ENCODE results near the gene XRCC4.
A peak's percentile ranks its signal among the peaks of the same experiment; 100 is the strongest.
"Not testable (repeated sequence)": the region's sequence is repeated elsewhere in the genome, so short reads cannot be mapped to it uniquely, and the experiment has no call there.

XRCC4 gene

DNA sequence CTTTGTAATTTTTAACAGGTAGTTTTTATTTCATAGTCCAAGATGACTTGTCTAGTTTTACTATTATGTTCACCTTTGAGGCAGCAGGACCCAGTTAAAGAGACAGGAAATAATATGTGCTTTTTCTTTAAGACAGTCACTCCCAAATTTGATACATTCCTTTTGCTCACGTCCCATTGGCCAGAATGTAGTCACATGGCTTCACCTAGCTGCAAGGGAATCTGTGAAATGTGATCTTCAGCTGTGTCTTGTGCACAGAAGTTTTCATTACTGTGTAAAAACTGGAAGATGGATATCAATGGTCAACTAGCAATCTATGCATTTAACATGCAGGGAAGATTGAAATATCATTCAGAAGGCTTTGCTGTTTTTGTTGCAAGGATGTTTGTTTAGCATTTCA, 41.1 kb downstream of the XRCC4 start:
- DNase-seq (ENCODE audit: low spot score) = no peak

DNA sequence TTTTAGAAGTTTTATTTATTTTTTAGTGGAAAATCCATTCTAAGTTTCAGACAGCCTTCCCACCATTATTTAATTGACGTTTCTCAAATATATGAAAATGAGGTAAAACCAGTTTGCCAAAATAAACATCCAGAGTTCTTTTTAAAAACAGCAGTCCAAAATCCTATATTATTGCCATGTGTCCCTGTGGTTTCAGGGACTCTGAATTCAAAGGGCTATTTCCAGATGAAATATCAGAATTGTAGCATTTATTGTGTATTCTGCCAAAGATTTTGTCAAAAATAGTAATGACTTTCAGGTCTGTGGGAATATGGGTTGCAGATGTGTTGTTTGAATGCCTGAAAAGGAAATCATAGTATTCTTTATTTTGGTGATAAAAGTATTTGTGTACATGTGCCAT, 41.6 kb downstream of the XRCC4 start:
- no peak for DNase-seq (ENCODE audit: low spot score)

DNA sequence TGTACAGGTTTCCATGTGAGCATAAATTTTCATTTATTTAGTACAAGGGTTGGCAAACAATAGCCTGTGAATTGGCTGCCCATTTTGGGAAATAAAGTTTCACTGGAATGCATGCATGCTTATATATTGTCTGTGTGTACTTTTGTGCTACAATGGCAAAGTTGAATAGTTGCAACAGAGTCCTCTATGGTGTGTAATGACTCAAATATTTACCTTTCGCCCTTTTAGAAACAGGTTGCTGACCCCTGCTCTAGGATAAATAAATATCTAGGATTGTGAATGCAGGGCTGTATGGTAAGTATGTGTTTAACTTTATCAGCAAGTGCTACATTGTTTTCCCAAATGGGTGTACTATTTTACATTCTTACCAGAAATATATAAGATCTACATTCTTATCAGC, 47.2 kb downstream of the XRCC4 start:
- DNase-seq (ENCODE audit: low spot score) = no peak

DNA sequence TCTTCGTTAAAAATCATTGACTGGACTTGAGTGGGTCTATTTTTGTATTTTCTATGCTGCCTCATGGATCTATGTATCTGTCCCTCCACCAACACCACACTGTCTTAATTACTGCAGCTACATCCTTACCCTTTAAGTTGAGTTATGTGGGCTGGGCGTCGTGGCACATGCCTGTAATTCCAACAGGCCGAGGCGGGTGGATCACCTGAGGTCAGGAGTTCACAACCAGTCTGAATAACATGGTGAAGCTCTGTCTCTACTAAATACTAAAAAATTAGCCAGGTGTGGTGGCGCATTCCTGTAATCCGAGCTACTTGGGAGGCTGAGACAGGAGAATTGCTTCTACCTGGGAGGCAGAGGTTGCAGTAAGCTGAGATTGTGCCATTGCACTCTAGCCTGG, 48.2 kb downstream of the XRCC4 start:
- DNase-seq (ENCODE audit: low spot score) = no peak

DNA sequence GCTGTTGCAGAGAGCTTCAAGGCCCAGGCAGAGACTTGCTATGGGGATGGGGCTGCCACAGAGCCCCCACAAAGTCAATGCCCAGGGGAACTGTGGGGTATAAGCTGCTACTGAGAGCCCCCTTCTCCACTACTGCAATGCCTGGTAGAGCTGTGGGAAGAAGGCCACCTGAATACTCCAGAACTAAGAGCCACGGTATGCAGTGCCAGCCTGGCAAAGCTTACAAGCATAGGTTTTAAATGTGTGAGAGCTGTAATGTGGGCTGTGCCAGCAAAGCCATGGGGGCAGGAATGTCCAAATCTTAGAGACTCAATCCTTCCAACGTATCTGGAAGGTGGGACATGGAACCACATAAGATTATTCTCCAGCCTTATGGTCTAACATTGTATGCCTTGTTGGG, 49.2 kb downstream of the XRCC4 start:
- DNase-seq (ENCODE audit: low spot score) = no peak

DNA sequence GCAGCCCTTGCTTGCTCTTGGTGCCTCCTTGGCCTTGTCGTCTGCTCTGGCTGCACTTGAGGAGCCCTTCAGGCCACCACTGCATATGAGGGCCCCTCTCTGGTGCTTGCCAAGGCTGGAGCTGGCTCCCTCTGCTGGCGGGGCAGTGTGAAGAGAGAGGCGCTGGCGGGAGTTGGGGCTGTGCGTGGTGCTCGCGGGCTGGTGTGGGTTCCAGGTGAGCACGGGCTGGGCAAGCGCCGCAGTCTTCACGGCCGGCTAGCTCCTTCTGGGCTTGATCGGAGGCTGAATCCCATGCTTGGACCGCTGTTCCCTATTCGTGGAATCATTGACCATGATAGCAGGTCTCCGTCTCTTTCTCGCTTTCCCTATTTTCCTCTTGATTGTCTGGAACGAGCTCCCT, 56.5 kb downstream of the XRCC4 start:
- no peak for DNase-seq (ENCODE audit: low spot score)

DNA sequence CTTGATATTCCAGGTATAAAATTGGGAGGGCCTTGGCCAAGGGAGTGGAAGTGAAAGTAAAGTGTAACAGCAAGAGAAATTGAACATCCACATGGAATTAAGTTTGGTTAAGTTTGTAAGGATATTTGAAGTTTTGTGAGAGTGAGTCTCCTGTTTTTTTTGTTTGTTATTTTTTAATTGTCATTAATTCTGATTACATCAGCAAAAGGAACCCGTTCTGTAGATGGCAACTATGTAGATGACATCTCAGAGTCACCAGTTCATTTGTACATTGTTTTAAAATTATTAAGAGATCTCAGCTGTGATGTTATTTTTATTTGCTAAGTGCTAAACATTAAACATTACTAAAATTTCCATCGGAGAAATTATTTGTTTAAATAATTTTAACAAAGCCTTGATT, 65.2 kb downstream of the XRCC4 start:
- no peak for DNase-seq (ENCODE audit: low spot score)

DNA sequence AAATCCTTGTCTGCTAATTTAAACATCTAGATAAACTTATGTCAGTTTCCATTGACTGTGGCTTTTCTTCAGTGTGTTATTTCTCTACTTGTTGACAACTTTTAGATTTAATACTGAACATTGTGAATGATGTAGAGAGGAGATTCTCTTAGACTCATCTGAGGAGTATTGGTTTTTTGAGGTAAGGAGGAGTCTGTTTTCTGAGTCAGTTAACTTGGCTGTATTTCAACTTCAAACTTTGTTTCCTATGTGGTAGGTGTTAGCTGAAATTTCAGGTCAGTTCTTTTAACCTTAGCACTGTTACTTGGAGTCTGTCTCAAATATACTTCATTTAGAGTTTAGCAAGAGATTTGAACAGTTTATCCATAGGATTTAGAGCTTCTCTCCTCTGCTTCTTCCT, 67.9 kb downstream of the XRCC4 start:
- no peak for DNase-seq (ENCODE audit: low spot score)

DNA sequence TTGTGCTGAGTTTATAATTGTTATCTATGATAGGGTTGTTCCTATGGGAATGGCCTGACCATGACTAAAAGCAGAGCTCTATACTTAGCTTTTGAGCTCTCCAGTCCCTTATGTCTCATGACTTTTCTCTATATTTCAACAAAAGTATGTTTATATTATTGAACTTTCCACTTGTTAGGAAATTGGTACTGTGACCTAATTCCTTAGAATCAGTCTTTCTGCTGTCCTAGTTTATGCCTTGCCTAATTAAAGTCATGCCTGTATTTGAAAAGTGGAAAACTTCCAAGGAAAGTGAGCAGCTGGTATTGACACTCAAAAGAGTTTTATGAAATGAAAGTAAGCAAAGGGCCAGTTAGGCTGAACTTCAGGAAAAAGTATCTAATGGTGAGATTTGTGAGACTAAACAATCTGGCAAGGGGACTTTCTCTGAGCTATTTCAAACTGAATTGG, 68.6 kb downstream of the XRCC4 start:
- no peak for DNase-seq (ENCODE audit: low spot score)

DNA sequence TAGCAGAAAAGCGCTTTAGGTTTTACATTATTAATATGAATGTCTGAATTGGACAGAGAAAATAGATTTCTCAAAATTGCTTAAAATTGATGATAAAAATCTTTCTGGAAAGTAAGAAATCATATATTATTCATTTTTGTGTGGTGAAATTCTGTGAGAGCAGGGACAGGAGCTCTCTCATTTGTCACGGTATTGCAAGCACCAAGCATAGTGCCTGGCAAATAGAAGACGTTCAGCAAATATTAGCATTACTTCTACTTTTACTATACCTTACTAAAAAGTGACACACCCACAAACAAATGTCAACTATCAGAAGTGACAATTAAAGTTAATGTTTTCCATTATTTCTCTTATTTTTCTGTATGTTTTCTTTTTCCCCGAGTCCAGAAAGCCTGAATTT, 69.1 kb downstream of the XRCC4 start:
- no peak for DNase-seq (ENCODE audit: low spot score)

DNA sequence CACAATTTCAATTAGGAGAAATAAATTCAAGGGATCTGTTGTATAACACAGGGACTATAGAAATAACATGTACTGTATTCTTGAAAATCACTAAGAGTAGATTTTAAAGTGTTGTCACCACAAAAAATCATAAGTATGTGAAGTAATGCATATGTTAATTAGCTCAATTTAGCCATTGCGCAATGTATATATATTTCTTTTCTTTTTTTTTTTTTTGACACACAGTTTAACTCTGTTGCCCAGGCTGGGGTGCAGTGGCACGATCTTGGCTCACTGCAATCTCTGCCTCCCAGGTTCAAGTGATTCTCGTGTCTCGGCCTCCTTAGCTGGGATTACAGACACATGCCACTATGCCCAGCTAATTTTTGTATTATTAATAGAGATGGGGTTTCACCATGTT, 70.2 kb downstream of the XRCC4 start:
- DNase-seq (ENCODE audit: low spot score) = no peak

DNA sequence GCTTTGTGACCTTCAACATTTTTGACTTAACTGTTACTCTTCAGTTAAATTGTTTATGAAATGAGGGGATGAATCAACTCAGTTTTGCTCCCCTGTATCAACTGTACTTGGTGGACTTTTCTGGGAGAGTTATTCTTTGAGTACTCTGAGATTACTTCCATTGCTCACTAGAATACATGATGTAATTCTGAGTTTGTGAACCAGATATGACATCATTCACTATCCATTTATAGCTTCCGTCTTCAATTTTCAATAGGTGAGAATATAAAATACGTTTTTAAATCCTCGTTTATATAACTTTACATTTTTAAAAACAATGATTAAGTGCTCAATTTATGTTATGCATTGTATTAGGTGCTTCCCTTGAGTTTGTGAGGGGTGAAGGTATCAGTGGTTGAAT, 71.0 kb downstream of the XRCC4 start:
- no peak for DNase-seq (ENCODE audit: low spot score)

DNA sequence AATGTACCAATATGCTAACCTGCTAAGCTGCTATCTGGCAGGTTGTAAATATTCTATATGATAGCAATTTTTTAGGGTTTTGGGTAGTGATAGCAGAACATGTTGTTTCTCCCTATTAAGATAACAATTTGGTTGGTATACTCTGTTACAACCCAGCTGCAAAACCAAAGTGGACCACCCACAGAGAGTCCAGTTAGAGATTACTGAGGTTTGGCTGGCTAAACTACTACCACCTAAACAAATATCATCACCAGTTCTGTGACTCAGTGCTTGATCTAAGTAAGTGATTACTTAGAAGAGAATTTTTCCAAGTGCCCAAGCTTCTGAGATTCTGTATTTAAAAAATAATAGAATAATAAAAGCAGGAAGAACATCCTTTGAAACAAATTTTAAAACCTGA, 72.3 kb downstream of the XRCC4 start:
- DNase-seq (ENCODE audit: low spot score) = no peak

DNA sequence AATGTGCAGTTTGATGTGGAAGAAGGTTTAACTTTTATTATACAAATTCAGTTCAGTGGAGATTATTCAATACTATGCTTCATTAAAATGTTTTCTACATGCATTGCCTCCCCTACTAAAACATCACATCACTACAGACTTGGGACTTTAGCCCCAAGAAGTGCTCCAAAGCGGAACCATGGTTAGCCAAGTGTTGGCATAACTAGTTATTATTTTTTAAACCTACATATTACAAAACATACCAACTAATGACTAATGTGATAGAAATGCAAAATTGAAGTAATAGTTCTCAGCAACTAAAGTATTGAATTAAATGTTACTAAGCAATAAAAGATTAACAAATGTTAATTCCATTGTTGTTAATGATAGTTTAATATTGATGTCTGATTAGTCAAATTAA, 74.5 kb downstream of the XRCC4 start:
- no peak for DNase-seq (ENCODE audit: low spot score)

DNA sequence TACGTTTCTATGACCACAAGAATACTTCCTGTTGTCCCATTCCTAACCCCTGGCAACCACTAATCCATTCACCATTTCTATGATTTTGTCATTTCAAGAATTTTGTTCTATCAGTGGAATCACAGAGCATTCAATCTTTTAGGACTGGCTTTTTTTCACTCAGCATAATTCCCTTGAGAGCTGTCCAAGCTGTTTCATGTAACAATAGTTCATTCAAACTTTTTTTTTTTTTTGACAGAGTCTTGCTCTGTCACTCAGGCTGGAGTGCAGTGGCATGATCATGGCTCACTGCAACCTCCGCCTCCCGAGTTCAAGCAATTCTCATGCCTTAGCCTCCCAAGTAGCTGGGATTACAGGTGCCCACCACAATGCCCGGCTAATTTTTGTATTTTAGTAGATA, 75.6 kb downstream of the XRCC4 start:
- not testable (repeated sequence) for DNase-seq (ENCODE audit: low spot score)

DNA sequence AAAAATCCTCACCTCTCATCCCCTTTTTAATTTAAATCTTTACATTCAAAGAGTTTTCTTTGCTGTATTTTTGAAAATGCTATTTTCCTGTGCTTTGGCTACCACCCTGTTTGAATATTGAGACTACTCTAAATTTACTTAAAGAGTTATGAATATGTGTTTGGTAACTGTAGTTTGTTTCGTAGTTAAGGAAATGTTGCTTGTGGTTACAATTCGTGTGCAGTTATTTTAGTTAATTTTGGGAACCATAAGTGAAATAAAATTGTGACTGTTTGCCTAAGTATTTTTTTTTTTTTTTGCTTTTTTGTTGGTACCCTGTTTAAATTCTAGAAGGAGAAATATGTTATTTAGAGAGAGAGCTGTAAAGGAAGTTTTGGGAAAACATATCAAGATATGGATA, 78.7 kb downstream of the XRCC4 start:
- no peak for DNase-seq (ENCODE audit: low spot score)

DNA sequence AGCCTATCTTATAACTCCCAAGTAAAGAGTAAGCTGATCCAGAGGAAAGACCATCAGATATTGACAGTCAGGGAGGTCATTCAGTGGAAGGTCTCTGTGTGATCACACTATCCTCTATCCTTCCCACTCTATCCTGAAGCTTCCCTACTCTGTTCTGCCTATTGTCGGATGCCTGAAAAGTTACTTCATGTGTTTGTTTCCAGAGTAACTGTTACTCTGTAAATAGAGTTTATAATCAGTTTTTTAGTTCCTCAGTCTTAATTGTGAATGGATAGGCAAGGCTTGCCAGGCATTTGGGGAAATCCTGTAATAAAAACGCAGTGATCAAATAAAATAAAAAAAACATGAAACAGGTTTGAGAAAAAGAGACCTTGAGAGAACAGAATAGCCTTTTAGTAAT, 79.8 kb downstream of the XRCC4 start:
- DNase-seq (ENCODE audit: low spot score) = no peak

DNA sequence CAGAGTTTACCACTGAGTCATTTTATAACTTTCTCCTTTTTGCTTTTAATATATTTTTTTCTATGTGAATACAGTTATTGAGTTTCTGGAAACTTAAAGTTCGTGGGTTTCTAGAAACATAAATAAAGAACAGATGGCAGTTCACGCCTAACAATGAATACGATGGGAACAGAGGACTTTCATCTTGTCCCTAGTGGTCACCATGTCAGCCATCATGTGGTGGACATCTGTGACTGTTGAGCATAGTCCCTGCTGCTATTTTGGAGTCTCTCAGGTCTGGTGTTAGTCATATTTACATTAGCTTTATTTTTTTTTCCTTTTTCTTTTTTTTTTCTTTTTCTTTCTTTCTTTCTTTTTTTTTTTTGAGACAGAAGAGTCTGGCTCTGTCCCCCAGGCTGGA, 85.3 kb downstream of the XRCC4 start:
- DNase-seq (ENCODE audit: low spot score) = no peak

DNA sequence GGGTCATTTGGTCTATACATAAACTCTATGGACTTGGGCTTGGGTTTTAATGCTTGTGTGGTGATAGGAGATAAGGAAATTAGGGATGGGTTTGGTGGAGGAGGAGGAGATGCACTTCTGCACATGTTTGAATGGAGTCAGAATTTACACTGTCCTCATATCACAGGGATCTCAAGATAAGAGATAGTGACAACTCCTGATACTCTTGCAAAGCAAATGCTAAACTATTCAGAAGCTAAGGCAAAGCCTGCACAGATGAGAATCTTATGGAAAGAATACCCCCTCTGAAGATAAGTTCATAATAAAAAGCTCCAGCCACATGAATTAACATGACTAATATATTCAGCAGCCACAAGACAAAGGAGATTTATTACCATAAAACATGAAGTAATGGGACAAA, 90.2 kb downstream of the XRCC4 start:
- DNase-seq (ENCODE audit: low spot score) = no peak

DNA sequence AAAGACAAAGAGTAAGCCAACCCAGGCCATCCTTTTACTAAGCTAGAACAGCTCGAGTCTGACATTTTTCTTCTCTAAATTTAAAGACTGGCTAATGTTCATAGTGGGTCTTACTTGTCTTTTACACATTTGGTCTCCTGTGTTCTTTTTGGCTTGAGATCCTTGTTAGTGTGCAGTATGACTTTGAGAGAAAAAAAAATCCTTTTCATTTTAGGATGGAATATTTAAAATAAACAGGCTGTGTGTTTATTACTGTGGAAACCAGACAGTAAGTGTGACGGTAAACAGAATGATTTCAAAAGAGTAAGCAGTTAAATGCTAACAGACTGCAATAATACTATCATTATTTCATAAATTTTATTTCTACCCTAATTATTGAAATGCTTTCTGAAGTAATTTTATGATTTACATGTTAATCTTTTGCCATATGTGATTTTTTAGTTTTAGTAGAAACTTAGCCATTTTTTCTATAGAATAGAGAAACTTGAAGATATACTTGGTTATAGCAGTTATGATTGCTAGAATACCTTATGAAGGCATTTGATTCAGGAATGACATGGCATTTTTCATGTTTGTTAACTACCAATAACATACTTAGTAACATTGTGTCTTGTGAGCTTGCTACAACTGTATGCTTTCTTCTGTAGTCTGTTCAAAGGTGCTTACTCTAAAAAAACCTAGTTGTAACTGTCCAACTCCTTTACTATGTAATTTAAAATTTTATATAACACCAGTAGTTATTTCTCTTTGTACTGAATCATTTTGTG, 92.4 kb downstream of the XRCC4 start:
- DNase-seq (ENCODE audit: low spot score) = no peak

DNA sequence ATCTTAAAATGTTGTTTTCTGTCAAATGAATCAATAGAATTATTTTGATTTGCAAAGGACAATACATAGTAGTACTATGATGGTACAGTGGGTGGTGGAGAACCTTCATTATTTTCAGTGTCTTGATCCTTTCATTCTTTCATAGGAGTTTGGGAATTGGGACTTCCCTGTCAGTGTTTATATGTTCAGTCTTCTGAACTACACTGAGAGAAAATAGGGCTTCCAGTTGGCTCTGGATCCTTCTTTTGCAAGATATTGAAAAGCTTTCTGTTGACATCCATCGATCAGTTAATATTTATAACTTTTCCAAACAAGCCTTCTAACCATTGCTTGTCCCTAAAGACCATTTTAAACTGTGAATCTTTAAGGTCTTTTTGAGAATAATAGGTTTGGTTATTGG, 94.7 kb downstream of the XRCC4 start:
- DNase-seq (ENCODE audit: low spot score) = no peak

DNA sequence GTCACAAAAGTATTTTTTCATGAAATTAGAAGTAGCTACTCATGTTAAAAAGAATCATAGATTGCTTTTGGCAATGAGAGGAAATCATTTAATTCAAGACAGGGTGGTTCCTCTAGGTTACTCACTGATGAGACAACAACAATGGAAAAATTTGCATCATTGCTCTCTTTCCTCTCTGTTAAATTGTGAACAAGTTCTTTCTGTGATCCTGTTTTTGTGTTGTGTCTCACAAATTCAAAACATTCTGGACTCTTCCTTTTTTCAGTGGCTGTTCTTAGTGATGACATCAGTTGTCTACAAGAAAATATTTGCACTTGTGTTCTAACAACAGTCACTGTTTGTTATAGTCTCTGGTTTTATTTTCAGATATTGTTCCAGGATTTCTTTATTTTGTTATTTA, 95.3 kb downstream of the XRCC4 start:
- DNase-seq (ENCODE audit: low spot score) = peak; percentile 28

DNA sequence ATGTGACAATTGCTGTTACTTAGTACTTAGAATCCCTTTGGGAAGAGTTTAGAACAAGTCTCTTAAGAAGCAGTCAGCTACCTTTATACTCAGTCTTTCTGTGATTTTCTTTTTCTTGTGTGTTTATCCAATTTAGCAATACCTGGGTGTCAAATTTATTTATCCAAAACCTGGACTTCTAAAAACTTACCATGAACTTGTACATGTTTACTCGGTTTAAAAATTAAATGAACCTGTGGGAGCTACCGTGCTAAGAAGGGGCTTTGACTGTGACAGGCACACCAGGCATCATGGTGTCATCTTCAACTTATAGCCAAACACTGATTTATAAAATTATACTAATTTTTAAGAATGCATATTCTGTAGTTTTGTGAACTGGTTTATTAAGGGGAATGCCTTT, 96.5 kb downstream of the XRCC4 start:
- no peak for DNase-seq (ENCODE audit: low spot score)

DNA sequence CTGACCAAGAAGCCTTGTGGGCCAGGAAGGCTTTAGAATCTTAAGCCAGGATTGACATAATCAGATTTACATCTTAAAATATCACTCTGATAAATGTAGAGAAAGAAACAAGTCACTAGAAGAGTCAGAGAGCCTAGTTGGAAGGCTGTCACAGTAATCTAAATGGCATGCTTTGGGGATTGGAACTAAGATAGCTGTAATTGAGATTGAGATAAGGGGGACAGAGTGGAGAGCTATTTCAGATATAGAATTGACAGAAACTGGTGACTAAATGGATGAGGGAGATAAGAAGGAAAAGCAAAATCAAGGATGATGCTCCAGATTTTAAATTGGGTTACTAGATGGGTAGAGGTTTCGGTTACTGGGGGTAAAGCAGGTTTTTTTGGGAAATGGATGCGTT, 100.5 kb downstream of the XRCC4 start:
- no peak for DNase-seq (ENCODE audit: low spot score)

DNA sequence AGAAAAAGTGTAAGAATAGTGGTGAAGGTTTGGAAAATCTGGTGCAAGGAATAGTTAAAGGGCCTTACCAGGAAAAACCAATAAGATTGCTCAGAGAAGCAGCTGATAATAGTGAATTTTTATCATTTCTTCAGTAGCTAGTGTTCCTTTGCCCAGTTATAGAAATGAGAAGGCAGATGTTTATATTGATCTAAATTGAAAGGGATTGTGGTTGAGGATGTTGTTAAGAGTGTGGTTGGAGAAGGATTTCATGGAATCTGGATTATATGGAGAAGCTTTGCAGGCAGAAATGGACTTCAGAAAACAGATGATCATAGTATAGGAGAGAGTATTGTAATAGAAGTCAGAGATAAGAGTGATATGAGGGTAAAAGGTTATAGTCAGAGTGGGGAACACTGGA, 102.6 kb downstream of the XRCC4 start:
- no peak for DNase-seq (ENCODE audit: low spot score)
